GM23338 (cell line): ENCODE measurements around the gene EPHB3. TPM values are rescaled to one million over a fixed set of nuclear protein-coding genes. Genes with fewer than 3 reads are reported as not detected.

Experiments used
- ATAC-seq: fragments of 200-7000 bp; cut with Tn5 transposase; 3 replicates; pipeline ENCODE4 v1.9.1; 2020
- DNase-seq: peaks from one replicate; pipeline ENCODE4 v3.0.0-alpha.2; 2015; ENCODE audit warnings: low spot score
- H2AFZ ChIP-seq: fragments of 200-600 bp; sonication (generic); 2 replicates; pipeline ENCODE4 v1.8.0; 2016; ENCODE audit warnings: antibody characterized with exemption, mild to moderate bottlenecking, moderate library complexity
- H3F3A ChIP-seq: fragments of 200-600 bp; sonication (generic); replicated peaks from 2 replicates; pipeline ENCODE4 v1.8.0; 2017; ENCODE audit warnings: antibody characterized with exemption, mixed run types, low read depth
- H3K27ac ChIP-seq: fragments of 200-600 bp; sonication (generic); 2 replicates; pipeline ENCODE4 v1.6.1; 2016; ENCODE audit warnings: low read depth
- H3K27me3 ChIP-seq: fragments of 200-600 bp; sonication (generic); 2 replicates; pipeline ENCODE4 v1.8.0; 2016; ENCODE audit warnings: mild to moderate bottlenecking, mixed run types, moderate library complexity; ENCODE audit not compliant: insufficient read depth
- H3K36me3 ChIP-seq: fragments of 200-600 bp; sonication (generic); 2 replicates; pipeline ENCODE4 v1.8.0; 2016; ENCODE audit warnings: mild to moderate bottlenecking; ENCODE audit not compliant: insufficient read depth
- H3K4me1 ChIP-seq: fragments of 200-600 bp; sonication (generic); 2 replicates; pipeline ENCODE4 v1.8.0; 2016; ENCODE audit warnings: mild to moderate bottlenecking, moderate library complexity; ENCODE audit not compliant: insufficient read depth
- H3K4me2 ChIP-seq: fragments of 200-600 bp; sonication (generic); 2 replicates; pipeline ENCODE4 v1.7.1; 2017; ENCODE audit warnings: mixed run types
- H3K4me3 ChIP-seq: fragments of 200-600 bp; sonication (generic); 2 replicates; pipeline ENCODE4 v1.6.1; 2016; ENCODE audit warnings: mixed run types
- H3K79me2 ChIP-seq: fragments of 200-600 bp; sonication (generic); replicated peaks from 2 replicates; pipeline ENCODE4 v1.8.0; 2017; ENCODE audit warnings: mild to moderate bottlenecking; ENCODE audit not compliant: insufficient read depth
- H3K9me2 ChIP-seq: fragments of 200-600 bp; sonication (generic); 2 replicates; pipeline ENCODE4 v1.8.0; 2017; ENCODE audit not compliant: insufficient read depth
- H4K20me1 ChIP-seq: fragments of 200-600 bp; sonication (generic); replicated peaks from 2 replicates; pipeline ENCODE4 v1.8.0; 2017; ENCODE audit warnings: mild to moderate bottlenecking; ENCODE audit not compliant: insufficient read depth
- H3K27ac Mint-ChIP-seq: 2 replicates; pipeline ENCODE4 v1.8.0; 2020; ENCODE audit warnings: inconsistent platforms, mild to moderate bottlenecking, moderate library complexity, mixed read lengths
- H3K27me3 Mint-ChIP-seq: 3 replicates; pipeline ENCODE4 v1.8.0; 2022; ENCODE audit warnings: low read depth, mild to moderate bottlenecking, moderate library complexity, mixed read lengths, inconsistent platforms; ENCODE audit not compliant: insufficient read depth, poor library complexity
- H3K36me3 Mint-ChIP-seq: 3 replicates; pipeline ENCODE4 v1.8.0; 2021; ENCODE audit warnings: low read depth, mild to moderate bottlenecking, inconsistent platforms, moderate library complexity, mixed read lengths
- H3K4me1 Mint-ChIP-seq: 3 replicates; pipeline ENCODE4 v1.8.0; 2020; ENCODE audit warnings: mild to moderate bottlenecking, inconsistent platforms, mixed read lengths
- H3K4me3 Mint-ChIP-seq: 3 replicates; pipeline ENCODE4 v1.8.0; 2021; ENCODE audit warnings: moderate library complexity, mild to moderate bottlenecking, inconsistent platforms, mixed read lengths
- H3K9me3 Mint-ChIP-seq: 3 replicates; pipeline ENCODE4 v1.8.0; 2020; ENCODE audit warnings: moderate library complexity, mild to moderate bottlenecking, inconsistent platforms, mixed read lengths
- CREB1 ChIP-seq: fragments of 250-450 bp; sonication (Bioruptor Pico); IDR thresholded peaks from 2 replicates; pipeline ENCODE4 v1.5.0; 2020; ENCODE audit warnings: low read depth, mild to moderate bottlenecking, moderate library complexity
- CTCF ChIP-seq, 2 experiments: fragments of 200-600 bp in 1 of 2; sonication (generic) in 1 of 2; conservative IDR thresholded peaks; 2 replicates each; pipeline versions ENCODE4 v1.5.1 to v1.6.1; 2016 to 2017; ENCODE audit warnings: antibody characterized with exemption in 2 of 2, low read depth in 2 of 2, mild to moderate bottlenecking in 2 of 2, moderate library complexity in 1 of 2
- EZH2 ChIP-seq: fragments of 200-600 bp; sonication (generic); IDR thresholded peaks from one replicate; pipeline ENCODE4 v1.8.0; 2017; ENCODE audit warnings: antibody characterized with exemption, mild to moderate bottlenecking, low read depth; ENCODE audit not compliant: unreplicated experiment
- EZH2phosphoT487 ChIP-seq: fragments of 200-600 bp; sonication (generic); IDR thresholded peaks from one replicate; pipeline ENCODE4 v1.8.1; 2018; ENCODE audit warnings: antibody characterized with exemption; ENCODE audit not compliant: unreplicated experiment
- JUNB ChIP-seq: IDR thresholded peaks from one replicate; pipeline ENCODE4 v1.6.1; 2016; ENCODE audit warnings: antibody characterized with exemption; ENCODE audit not compliant: unreplicated experiment
- NANOG ChIP-seq: IDR thresholded peaks from 2 replicates; pipeline ENCODE4 v1.6.1; 2016; ENCODE audit warnings: antibody characterized with exemption, borderline replicate concordance
- POLR2AphosphoS5 ChIP-seq: IDR thresholded peaks from 2 replicates; pipeline ENCODE4 v1.6.1; 2016; ENCODE audit warnings: antibody characterized with exemption, low read depth
- REST ChIP-seq: IDR thresholded peaks from one replicate; pipeline ENCODE4 v1.6.1; 2018; ENCODE audit warnings: antibody characterized with exemption; ENCODE audit not compliant: unreplicated experiment
- STAT1 ChIP-seq: IDR thresholded peaks from one replicate; pipeline ENCODE4 v1.6.1; 2016; ENCODE audit warnings: antibody characterized with exemption; ENCODE audit not compliant: unreplicated experiment
- ZNF114 ChIP-seq: fragments of 250-450 bp; sonication (Bioruptor Pico); IDR thresholded peaks from 2 replicates; pipeline ENCODE4 v1.5.0; 2020; ENCODE audit warnings: mild to moderate bottlenecking, moderate library complexity
- ZNF331 ChIP-seq: fragments of 250-450 bp; sonication (Bioruptor Pico); IDR thresholded peaks from 2 replicates; pipeline ENCODE4 v1.5.0; 2020; ENCODE audit warnings: low read depth, mild to moderate bottlenecking, moderate library complexity
- polyA plus RNA-seq: library from polyadenylated mRNA; unstranded; fragments of >200 nt; fragmentation: Nextera tagmentation; extraction: Ambion mirVana; gene quantifications from 2 replicates; pipeline ENCODE4 v1.2.1, GENCODE V29; 2016
- total RNA-seq: library from RNA; depleted of rRNA; stranded (reverse); fragments of >200 nt; shearing (Covaris generic); gene quantifications from 2 replicates; pipeline ENCODE4 v1.2.3, GENCODE V29; 2014
- TF ChIP-seq, protein P1 (sequence below): fragments of 250-450 bp; sonication (Bioruptor Pico); IDR thresholded peaks from 2 replicates; pipeline ENCODE4 v1.5.0; 2020; ENCODE audit warnings: mild to moderate bottlenecking, moderate library complexity
- TF ChIP-seq, protein P2 (sequence below): IDR thresholded peaks from 2 replicates; pipeline ENCODE4 v1.6.1; 2016; ENCODE audit warnings: antibody characterized with exemption

The EPHB3 gene
- total and polyA plus RNA-seq, 2 experiments from 2014 or later = 0.57 to 2.0 TPM

DNA sequence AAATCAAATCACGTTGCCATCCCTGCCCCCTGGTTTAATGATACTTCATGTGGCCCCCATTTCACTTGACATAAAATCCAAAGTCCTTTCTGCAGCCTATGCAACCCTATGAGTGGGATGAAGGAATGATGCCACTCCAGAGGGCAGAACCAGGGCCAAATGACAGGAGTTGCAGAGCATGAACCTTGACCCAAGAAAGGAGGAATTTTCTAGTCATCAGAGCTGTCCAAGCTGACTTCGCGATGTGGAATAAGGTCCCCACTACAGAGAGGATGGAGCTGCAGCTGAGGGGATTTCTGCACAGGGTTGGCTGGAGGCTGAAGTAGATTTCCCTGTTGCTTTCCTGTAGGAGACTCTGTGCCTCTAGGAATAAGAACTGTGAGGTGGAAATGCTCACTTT, 15.8 kb upstream of the EPHB3 start:
- H3K4me1 Mint-ChIP-seq = peaks cover 23% of the 10 kb centered on the region; the same call in 2 of the 3 replicates
- H3K9me3 Mint-ChIP-seq = no peaks in the 10 kb centered on the region
- Histone ChIP-seq H3K27ac (no peak overlapping the region), H3K4me1 (peaks cover 3% of the 10 kb centered on the region; the same call in 1 of the 2 replicates), H3F3A (no peaks in the 10 kb centered on the region), H3K9me2 (no peaks in the 10 kb centered on the region; the same call in 1 of the 2 replicates), H3K79me2 (no peaks in the 10 kb centered on the region), H3K36me3 (no peaks in the 10 kb centered on the region), H3K4me3 (no peak overlapping the region), H2AFZ (no peak overlapping the region), H4K20me1 (no peaks in the 10 kb centered on the region), H3K4me2 (no peak overlapping the region), H3K27me3 (no peaks in the 10 kb centered on the region)
- H3K4me3 Mint-ChIP-seq = no peak overlapping the region
- no peak for DNase-seq
- H3K27ac Mint-ChIP-seq = no peak overlapping the region
- TF ChIP-seq EZH2 (no peak), CREB1 (CRISPR knock-in tag) (no peak), EZH2phosphoT487 (no peak), JUNB (no peak), STAT1 (no peak), NANOG (no peak), REST (no peak), CTCF (conservative IDR thresholded peaks at IDR 0.05; ENCODE audit: low read depth in 2 of 2) (no peak), ZNF114 (CRISPR knock-in tag) (no peak), ZNF331 (no peak), POLR2AphosphoS5 (no peak)
- TF ChIP-seq, protein P1, sequence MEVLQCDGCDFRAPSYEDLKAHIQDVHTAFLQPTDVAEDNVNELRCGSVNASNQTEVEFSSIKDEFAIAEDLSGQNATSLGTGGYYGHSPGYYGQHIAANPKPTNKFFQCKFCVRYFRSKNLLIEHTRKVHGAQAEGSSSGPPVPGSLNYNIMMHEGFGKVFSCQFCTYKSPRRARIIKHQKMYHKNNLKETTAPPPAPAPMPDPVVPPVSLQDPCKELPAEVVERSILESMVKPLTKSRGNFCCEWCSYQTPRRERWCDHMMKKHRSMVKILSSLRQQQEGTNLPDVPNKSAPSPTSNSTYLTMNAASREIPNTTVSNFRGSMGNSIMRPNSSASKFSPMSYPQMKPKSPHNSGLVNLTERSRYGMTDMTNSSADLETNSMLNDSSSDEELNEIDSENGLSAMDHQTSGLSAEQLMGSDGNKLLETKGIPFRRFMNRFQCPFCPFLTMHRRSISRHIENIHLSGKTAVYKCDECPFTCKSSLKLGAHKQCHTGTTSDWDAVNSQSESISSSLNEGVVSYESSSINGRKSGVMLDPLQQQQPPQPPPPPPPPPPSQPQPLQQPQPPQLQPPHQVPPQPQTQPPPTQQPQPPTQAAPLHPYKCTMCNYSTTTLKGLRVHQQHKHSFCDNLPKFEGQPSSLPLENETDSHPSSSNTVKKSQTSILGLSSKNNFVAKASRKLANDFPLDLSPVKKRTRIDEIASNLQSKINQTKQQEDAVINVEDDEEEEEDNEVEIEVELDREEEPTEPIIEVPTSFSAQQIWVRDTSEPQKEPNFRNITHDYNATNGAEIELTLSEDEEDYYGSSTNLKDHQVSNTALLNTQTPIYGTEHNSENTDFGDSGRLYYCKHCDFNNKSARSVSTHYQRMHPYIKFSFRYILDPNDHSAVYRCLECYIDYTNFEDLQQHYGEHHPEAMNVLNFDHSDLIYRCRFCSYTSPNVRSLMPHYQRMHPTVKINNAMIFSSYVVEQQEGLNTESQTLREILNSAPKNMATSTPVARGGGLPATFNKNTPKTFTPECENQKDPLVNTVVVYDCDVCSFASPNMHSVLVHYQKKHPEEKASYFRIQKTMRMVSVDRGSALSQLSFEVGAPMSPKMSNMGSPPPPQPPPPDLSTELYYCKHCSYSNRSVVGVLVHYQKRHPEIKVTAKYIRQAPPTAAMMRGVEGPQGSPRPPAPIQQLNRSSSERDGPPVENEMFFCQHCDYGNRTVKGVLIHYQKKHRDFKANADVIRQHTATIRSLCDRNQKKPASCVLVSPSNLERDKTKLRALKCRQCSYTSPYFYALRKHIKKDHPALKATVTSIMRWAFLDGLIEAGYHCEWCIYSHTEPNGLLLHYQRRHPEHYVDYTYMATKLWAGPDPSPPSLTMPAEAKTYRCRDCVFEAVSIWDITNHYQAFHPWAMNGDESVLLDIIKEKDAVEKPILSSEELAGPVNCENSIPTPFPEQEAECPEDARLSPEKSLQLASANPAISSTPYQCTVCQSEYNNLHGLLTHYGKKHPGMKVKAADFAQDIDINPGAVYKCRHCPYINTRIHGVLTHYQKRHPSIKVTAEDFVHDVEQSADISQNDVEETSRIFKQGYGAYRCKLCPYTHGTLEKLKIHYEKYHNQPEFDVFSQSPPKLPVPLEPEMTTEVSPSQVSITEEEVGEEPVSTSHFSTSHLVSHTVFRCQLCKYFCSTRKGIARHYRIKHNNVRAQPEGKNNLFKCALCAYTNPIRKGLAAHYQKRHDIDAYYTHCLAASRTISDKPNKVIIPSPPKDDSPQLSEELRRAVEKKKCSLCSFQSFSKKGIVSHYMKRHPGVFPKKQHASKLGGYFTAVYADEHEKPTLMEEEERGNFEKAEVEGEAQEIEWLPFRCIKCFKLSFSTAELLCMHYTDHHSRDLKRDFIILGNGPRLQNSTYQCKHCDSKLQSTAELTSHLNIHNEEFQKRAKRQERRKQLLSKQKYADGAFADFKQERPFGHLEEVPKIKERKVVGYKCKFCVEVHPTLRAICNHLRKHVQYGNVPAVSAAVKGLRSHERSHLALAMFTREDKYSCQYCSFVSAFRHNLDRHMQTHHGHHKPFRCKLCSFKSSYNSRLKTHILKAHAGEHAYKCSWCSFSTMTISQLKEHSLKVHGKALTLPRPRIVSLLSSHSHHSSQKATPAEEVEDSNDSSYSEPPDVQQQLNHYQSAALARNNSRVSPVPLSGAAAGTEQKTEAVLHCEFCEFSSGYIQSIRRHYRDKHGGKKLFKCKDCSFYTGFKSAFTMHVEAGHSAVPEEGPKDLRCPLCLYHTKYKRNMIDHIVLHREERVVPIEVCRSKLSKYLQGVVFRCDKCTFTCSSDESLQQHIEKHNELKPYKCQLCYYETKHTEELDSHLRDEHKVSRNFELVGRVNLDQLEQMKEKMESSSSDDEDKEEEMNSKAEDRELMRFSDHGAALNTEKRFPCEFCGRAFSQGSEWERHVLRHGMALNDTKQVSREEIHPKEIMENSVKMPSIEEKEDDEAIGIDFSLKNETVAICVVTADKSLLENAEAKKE (CRISPR knock-in tag) = no peak
- TF ChIP-seq, protein P2, sequence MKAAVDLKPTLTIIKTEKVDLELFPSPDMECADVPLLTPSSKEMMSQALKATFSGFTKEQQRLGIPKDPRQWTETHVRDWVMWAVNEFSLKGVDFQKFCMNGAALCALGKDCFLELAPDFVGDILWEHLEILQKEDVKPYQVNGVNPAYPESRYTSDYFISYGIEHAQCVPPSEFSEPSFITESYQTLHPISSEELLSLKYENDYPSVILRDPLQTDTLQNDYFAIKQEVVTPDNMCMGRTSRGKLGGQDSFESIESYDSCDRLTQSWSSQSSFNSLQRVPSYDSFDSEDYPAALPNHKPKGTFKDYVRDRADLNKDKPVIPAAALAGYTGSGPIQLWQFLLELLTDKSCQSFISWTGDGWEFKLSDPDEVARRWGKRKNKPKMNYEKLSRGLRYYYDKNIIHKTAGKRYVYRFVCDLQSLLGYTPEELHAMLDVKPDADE = no peak
- no peaks in the 10 kb centered on the region for H3K36me3 Mint-ChIP-seq
- peaks cover 8% of the 10 kb centered on the region for H3K27me3 Mint-ChIP-seq
- ATAC-seq = no peak
